H1 (cell line): ENCODE measurements around the gene NQO2. TPM values are rescaled to one million over a fixed set of nuclear protein-coding genes. Genes with fewer than 3 reads are reported as not detected.

Experiments
- CTCF ChIA-PET: fragments of 300-600 bp; sonication (Branson Sonifier 250); formaldehyde crosslinking; loops from one replicate; lab custom pipeline; 2021; ENCODE audit not compliant: partially characterized antibody; lab: Charles Lee
- POLR2A ChIA-PET: fragments of 300-600 bp; sonication (Branson Sonifier 250); formaldehyde crosslinking; loops from one replicate; lab custom pipeline; 2021; ENCODE audit warnings: inconsistent platforms; ENCODE audit not compliant: partially characterized antibody; lab: Charles Lee
- DNase-seq, 2 experiments: peaks; one replicate each; pipeline versions ENCODE4 v3.0.0 to v3.0.0-alpha.2; 2010 to 2022; ENCODE audit warnings: low spot score in 2 of 2, low read depth in 1 of 2, mixed read lengths in 1 of 2
- FAIRE-seq: peaks from 2 replicates; lab custom pipeline; 2011; peaks lifted over from hg19 to GRCh38; lab: Jason Lieb, UNC
- H2AFZ ChIP-seq: 2 replicates; pipeline ENCODE4 v1.8.1; 2012; ENCODE audit warnings: low read length, inconsistent platforms
- H2AK5ac ChIP-seq: 2 replicates; pipeline ENCODE4 v1.6.1; 2013; ENCODE audit warnings: low read depth, low read length
- H2BK120ac ChIP-seq: replicated peaks from 2 replicates; pipeline ENCODE3; 2013; ENCODE audit warnings: low read depth, low read length, inconsistent platforms
- H2BK12ac ChIP-seq: 2 replicates; pipeline ENCODE4 v1.6.1; 2013; ENCODE audit warnings: low read depth, low read length
- H2BK15ac ChIP-seq: 2 replicates; pipeline ENCODE4 v1.6.1; 2013; ENCODE audit warnings: low read length
- H2BK20ac ChIP-seq: 2 replicates; pipeline ENCODE4 v1.6.1; 2013; ENCODE audit warnings: low read length
- H2BK5ac ChIP-seq: 2 replicates; pipeline ENCODE4 v1.6.1; 2013; ENCODE audit warnings: low read depth, low read length
- H3K14ac ChIP-seq: 2 replicates; pipeline ENCODE4 v1.6.1; 2013; ENCODE audit warnings: inconsistent platforms; ENCODE audit not compliant: insufficient read length
- H3K18ac ChIP-seq: 2 replicates; pipeline ENCODE4 v1.6.1; 2013; ENCODE audit warnings: low read length; ENCODE audit errors: extremely low read depth
- H3K23ac ChIP-seq: 2 replicates; pipeline ENCODE4 v1.6.1; 2013; ENCODE audit warnings: inconsistent platforms; ENCODE audit not compliant: insufficient read length
- H3K23me2 ChIP-seq: 2 replicates; pipeline ENCODE4 v1.6.1; 2013; ENCODE audit warnings: low read depth, low read length
- H3K27ac ChIP-seq: 2 replicates; pipeline ENCODE4 v1.6.1; 2011; ENCODE audit warnings: low read depth, low read length, inconsistent platforms
- H3K27me3 ChIP-seq, 4 experiments: replicated peaks in 1 of 4; 1 replicate in 1 of 4; 2 replicates in 3 of 4; pipeline versions ENCODE4 v1.6.1 to v1.8.1; 2011 to 2013; ENCODE audit warnings: low read length in 3 of 4, mild to moderate bottlenecking in 3 of 4, inconsistent platforms in 2 of 4, mixed read lengths in 2 of 4, moderate library complexity in 1 of 4; ENCODE audit not compliant: control insufficient read depth in 3 of 4, insufficient read depth in 3 of 4; ENCODE audit errors: extremely low read depth in 1 of 4
- H3K36me3 ChIP-seq, 4 experiments: 2 replicates each; pipeline versions ENCODE4 v1.6.1 to v1.8.1; 2011 to 2013; ENCODE audit warnings: mild to moderate bottlenecking in 4 of 4, low read length in 3 of 4, moderate library complexity in 2 of 4, control low read depth in 1 of 4, inconsistent platforms in 1 of 4; ENCODE audit not compliant: insufficient read depth in 4 of 4, control insufficient read depth in 2 of 4
- H3K4ac ChIP-seq: replicated peaks from 2 replicates; pipeline ENCODE3; 2013; ENCODE audit warnings: low read length, low read depth, mixed read lengths, inconsistent platforms; ENCODE audit not compliant: insufficient read length
- H3K4me1 ChIP-seq, 4 experiments: replicated peaks in 1 of 4; 1 replicate in 1 of 4; 2 replicates in 3 of 4; pipeline versions ENCODE4 v1.6.1 to v1.8.1; 2011 to 2013; ENCODE audit warnings: low read length in 3 of 4, inconsistent platforms in 2 of 4, mixed read lengths in 1 of 4; ENCODE audit not compliant: insufficient read depth in 4 of 4, control insufficient read depth in 3 of 4
- H3K4me2 ChIP-seq, 2 experiments: 2 replicates each; pipeline versions ENCODE4 v1.6.1 to v1.8.1; 2011 to 2013; ENCODE audit warnings: low read depth in 2 of 2, low read length in 2 of 2, control low read depth in 1 of 2, inconsistent platforms in 1 of 2, mild to moderate bottlenecking in 1 of 2; ENCODE audit not compliant: insufficient read depth in 1 of 2
- H3K4me3 ChIP-seq, 4 experiments: fragments of 200-600, 300-600 bp in 1 of 4; sonication (generic), shearing (Covaris generic), sonication (Bioruptor Twin) in 1 of 4; 2 replicates each; pipeline versions ENCODE4 v1.5.1 to v1.8.1; 2011 to 2016; ENCODE audit warnings: low read length in 4 of 4, low read depth in 3 of 4, control low read depth in 2 of 4, inconsistent platforms in 2 of 4, mild to moderate bottlenecking in 2 of 4, mixed read lengths in 1 of 4, moderate library complexity in 1 of 4; ENCODE audit not compliant: insufficient read depth in 2 of 4; ENCODE audit errors: extremely low read depth in 1 of 4
- H3K56ac ChIP-seq: replicated peaks from 2 replicates; pipeline ENCODE3; 2013; ENCODE audit warnings: low read depth, mild to moderate bottlenecking, mixed read lengths, low read length, inconsistent platforms; ENCODE audit not compliant: insufficient read length
- H3K79me1 ChIP-seq: 2 replicates; pipeline ENCODE4 v1.6.1; 2013; ENCODE audit warnings: low read depth, low read length, control low read depth
- H3K79me2 ChIP-seq, 2 experiments: 2 replicates each; pipeline versions ENCODE4 v1.6.1 to v1.8.1; 2012 to 2013; ENCODE audit warnings: low read length in 2 of 2, mild to moderate bottlenecking in 2 of 2, inconsistent platforms in 1 of 2; ENCODE audit not compliant: insufficient read depth in 2 of 2, control insufficient read depth in 1 of 2
- H3K9ac ChIP-seq, 4 experiments: replicated peaks in 1 of 4; 1 replicate in 1 of 4; 2 replicates in 3 of 4; pipeline versions ENCODE4 v1.6.1 to v1.8.1; 2011 to 2013; ENCODE audit warnings: low read depth in 3 of 4, low read length in 3 of 4, control low read depth in 2 of 4, mild to moderate bottlenecking in 2 of 4, moderate library complexity in 2 of 4, inconsistent platforms in 1 of 4; ENCODE audit errors: extremely low read depth in 1 of 4
- H3K9me3 ChIP-seq, 2 experiments: 2 replicates each; pipeline versions ENCODE4 v1.6.1 to v1.8.1; 2012 to 2013; ENCODE audit warnings: mild to moderate bottlenecking in 2 of 2, moderate library complexity in 2 of 2, control low read depth in 1 of 2, inconsistent platforms in 1 of 2, low read depth in 1 of 2, low read length in 1 of 2, mixed read lengths in 1 of 2; ENCODE audit not compliant: insufficient read depth in 2 of 2
- H4K20me1 ChIP-seq, 2 experiments: replicated peaks in 1 of 2; 2 replicates each; pipeline versions ENCODE3 to v1.8.1; 2011 to 2013; ENCODE audit warnings: inconsistent platforms in 2 of 2, low read length in 2 of 2, mild to moderate bottlenecking in 1 of 2; ENCODE audit not compliant: insufficient read depth in 2 of 2, control insufficient read depth in 1 of 2
- H4K5ac ChIP-seq: 2 replicates; pipeline ENCODE4 v1.6.1; 2013; ENCODE audit warnings: low read length, low read depth, mixed read lengths, inconsistent platforms; ENCODE audit not compliant: insufficient read length
- H4K8ac ChIP-seq: 2 replicates; pipeline ENCODE4 v1.8.0; 2013; ENCODE audit warnings: mild to moderate bottlenecking, moderate library complexity, low read length, inconsistent platforms; ENCODE audit not compliant: insufficient read depth; ENCODE audit errors: extremely low read depth
- H4K91ac ChIP-seq: replicated peaks from 2 replicates; pipeline ENCODE3; 2013; ENCODE audit warnings: low read length, mixed read lengths, inconsistent platforms; ENCODE audit not compliant: insufficient read length
- BACH1 ChIP-seq: IDR thresholded peaks from 2 replicates; pipeline ENCODE4 v1.6.1; 2012; ENCODE audit warnings: low read length, improper control_type of control experiment
- CHD1 ChIP-seq: IDR thresholded peaks from 2 replicates; pipeline ENCODE4 v1.6.1; 2012; ENCODE audit warnings: low read depth, low read length, improper control_type of control experiment
- CHD2 ChIP-seq: IDR thresholded peaks from 2 replicates; pipeline ENCODE4 v1.6.1; 2012; ENCODE audit warnings: low read length, improper control_type of control experiment
- CREB1 ChIP-seq: IDR thresholded peaks from 2 replicates; pipeline ENCODE4 v1.6.1; 2012; ENCODE audit warnings: inconsistent platforms
- FOSL1 ChIP-seq: IDR thresholded peaks from 2 replicates; pipeline ENCODE4 v1.6.1; 2011; ENCODE audit warnings: mild to moderate bottlenecking, low read depth, low read length, moderate library complexity; ENCODE audit not compliant: insufficient read depth
- NANOG ChIP-seq: IDR thresholded peaks from 2 replicates; pipeline ENCODE4 v1.6.1; 2011; ENCODE audit warnings: low read length, low read depth, mild to moderate bottlenecking, inconsistent platforms; ENCODE audit not compliant: insufficient read depth, poor library complexity, severe bottlenecking
- POLR2AphosphoS5 ChIP-seq: IDR thresholded peaks from 2 replicates; pipeline ENCODE4 v1.6.1; 2011; ENCODE audit warnings: low read depth, low read length
- RXRA ChIP-seq: IDR thresholded peaks from 2 replicates; pipeline ENCODE4 v1.6.1; 2011; ENCODE audit warnings: low read depth, mild to moderate bottlenecking, low read length, moderate library complexity; ENCODE audit not compliant: insufficient read depth
- SIX5 ChIP-seq: IDR thresholded peaks from 2 replicates; pipeline ENCODE4 v1.6.1; 2011; ENCODE audit warnings: mild to moderate bottlenecking, low read depth, low read length
- TEAD4 ChIP-seq: IDR thresholded peaks from 2 replicates; pipeline ENCODE4 v1.6.1; 2012; ENCODE audit warnings: low read depth, low read length, inconsistent platforms, mixed read lengths
- ZNF274 ChIP-seq: IDR thresholded peaks from 2 replicates; pipeline ENCODE4 v1.7.0; 2012; ENCODE audit warnings: low read length, borderline replicate concordance; ENCODE audit errors: extremely low read depth
- WGBS, 2 experiments: shearing (Covaris generic) in 1 of 2; methylation state at CpG; one replicate each; pipeline versions ENCODE4 v1.1.6 to v1.1.7; 2013 to 2015; ENCODE audit warnings: low lambda C conversion rate in 2 of 2, mixed read lengths in 2 of 2, inconsistent platforms in 1 of 2, low coverage in 1 of 2, missing lambda C conversion rate in 1 of 2; ENCODE audit not compliant: insufficient replicate concordance in 2 of 2, insufficient coverage in 1 of 2, insufficient read length in 1 of 2; ENCODE audit errors: extremely low coverage in 1 of 2, missing lambda C conversion rate in 1 of 2; 5-methylcytosine and 5-hydroxymethylcytosine counted together
- polyA plus RNA-seq, 7 experiments: library from polyadenylated mRNA; depleted of rRNA in 3 of 7; stranded (reverse) in 5 of 7; unstranded in 2 of 7; fragments of >200 nt in 5 of 7; fragments of 200-250 nt in 2 of 7; gene quantifications; 1 replicate in 5 of 7; 2 replicates in 1 of 7; 4 replicates in 1 of 7; pipeline versions ENCODE4 v1.2.1 to v1.2.3, GENCODE V29; 2011 to 2013; ENCODE audit warnings: missing spikeins in 2 of 7, mixed read lengths in 2 of 7
- total RNA-seq: library from RNA; stranded (reverse); fragmentation: NEBNext Ultra II Directional; extraction: Animal tissue kit (Norgen Biotek cat#: 25700); gene quantifications from 2 replicates; pipeline ENCODE4 v1.2.1, GENCODE V29; 2021
- TF ChIP-seq, protein P1 (sequence below): IDR thresholded peaks from 2 replicates; pipeline ENCODE4 v1.6.1; 2011; ENCODE audit warnings: low read depth, mild to moderate bottlenecking, low read length; ENCODE audit not compliant: insufficient read depth

Gene NQO2
- total and polyA plus RNA-seq, 2 of the 8 experiments (the other 6 are each of a cell fraction or from before 2014, with no cell fraction given) = 135 to 168 TPM

DNA sequence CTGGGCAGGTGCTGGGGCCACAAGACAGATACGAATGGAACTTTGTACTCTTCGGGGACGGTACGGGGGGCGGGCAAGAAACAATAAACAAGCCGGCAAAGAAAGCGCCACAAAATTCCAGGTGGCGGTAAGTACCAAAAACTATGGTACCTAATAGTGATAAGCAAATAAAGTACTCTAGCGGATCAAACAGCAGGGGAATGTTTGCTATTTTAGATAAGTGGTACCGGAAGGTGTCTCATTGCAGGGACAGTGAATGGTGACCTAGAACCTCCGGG lies 53.5 kb downstream of the NQO2 start:
- peaks cover 10% of the 10 kb centered on the region for H3K23me2 ChIP-seq
- H3K36me3 ChIP-seq = no peaks in the 10 kb centered on the region
- no peak overlapping the region for H2BK15ac ChIP-seq
- H3K27ac ChIP-seq = no peak overlapping the region
- H3K79me2 ChIP-seq = no peaks in the 10 kb centered on the region
- peaks cover 2 to 9% (median 5%) of the 10 kb centered on the region in 4 experiments; a peak in 6 of 7 replicates for H3K4me1 ChIP-seq
- no peak for DNase-seq
- H3K4me3 ChIP-seq = peak overlapping the region; percentile 37 to 63 (median 46)
- peak overlapping the region in 1 of 4 experiments; percentile 14; a peak in 2 of 7 replicates for H3K9ac ChIP-seq
- H3K56ac ChIP-seq = peak overlapping the region; percentile 10
- no peak overlapping the region for H3K14ac ChIP-seq
- H3K4me2 ChIP-seq = peak overlapping the region; percentile 67 to 81
- H3K23ac ChIP-seq = no peak overlapping the region
- no peaks in the 10 kb centered on the region for H3K79me1 ChIP-seq
- peak overlapping the region; percentile 83; the same call in 1 of the 2 replicates for H3K18ac ChIP-seq
- 62% methylated on average over 11 of the region's 11 CpGs; no CpG with 5 or more reads in 1 of the 2 experiments for WGBS, 2 experiments
- H2BK5ac ChIP-seq = 0 out of 2 replicates have a peak overlapping the region, but pooled peaks have one; percentile 35
- H3K27me3 ChIP-seq = peaks cover 0 to 6% (median 0%) of the 10 kb centered on the region in 4 experiments; a peak in 2 of 7 replicates
- no peak overlapping the region; the same call in 1 of the 2 replicates for H2AK5ac ChIP-seq
- H2BK120ac ChIP-seq = no peak overlapping the region
- H3K4ac ChIP-seq = peak overlapping the region; percentile 60
- 0 out of 2 replicates have a peak overlapping the region, but pooled peaks have one; percentile 65 for H2AFZ ChIP-seq
- no peak overlapping the region for H2BK20ac ChIP-seq
- H4K20me1 ChIP-seq = no peaks in the 10 kb centered on the region
- no peaks in the 10 kb centered on the region for H3K9me3 ChIP-seq
- ChIA-PET POLR2A (interaction anchor here (0.8 to 3.7 kb wide), 10 partner anchors 10 to 211 kb away, joined by 3 to 22 read pairs (median 5); partner anchors contain the start of genes NQO2 and SERPINB1), CTCF (interaction anchor here (0.8 to 3.3 kb wide), 11 partner anchors 13 to 317 kb away, joined by 3 to 28 read pairs (median 4); partner anchors contain the start of gene NQO2)
- 0 out of 2 replicates have a peak overlapping the region, but pooled peaks have one; percentile 44 for H2BK12ac ChIP-seq
- no peak overlapping the region for H4K91ac ChIP-seq
- H4K8ac ChIP-seq = no peak overlapping the region
- FAIRE-seq = no peak
- no peak overlapping the region for H4K5ac ChIP-seq
- TF ChIP-seq ZNF274 (no peak), SIX5 (no peak), NANOG (no peak), POLR2AphosphoS5 (no peak), TEAD4 (no peak), CHD2 (no peak), FOSL1 (no peak), CHD1 (no peak), BACH1 (no peak), CREB1 (no peak), RXRA (no peak)
- TF ChIP-seq, protein P1, sequence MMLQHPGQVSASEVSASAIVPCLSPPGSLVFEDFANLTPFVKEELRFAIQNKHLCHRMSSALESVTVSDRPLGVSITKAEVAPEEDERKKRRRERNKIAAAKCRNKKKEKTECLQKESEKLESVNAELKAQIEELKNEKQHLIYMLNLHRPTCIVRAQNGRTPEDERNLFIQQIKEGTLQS = no peak
